Fibroblast of lung (primary cell): ENCODE measurements around the gene FMNL1. TPM values are rescaled to one million over a fixed set of nuclear protein-coding genes. Genes with fewer than 3 reads are reported as not detected.

ENCODE experiments used
- DNase-seq, 2 donors: peaks; one replicate each; pipeline versions ENCODE4 v3.0.0 to v3.0.0-alpha.2; 2010; ENCODE audit warnings: low read depth in 2 of 2
- H2AFZ ChIP-seq: 2 replicates; pipeline ENCODE4 v1.5.1; 2012; ENCODE audit warnings: low read length, control low read depth, inconsistent platforms
- H3K27ac ChIP-seq: 2 replicates; pipeline ENCODE4 v1.5.1; 2011; ENCODE audit warnings: low read length, control low read depth; ENCODE audit not compliant: insufficient read depth
- H3K27me3 ChIP-seq: 2 replicates; pipeline ENCODE4 v1.5.1; 2011; ENCODE audit warnings: mild to moderate bottlenecking, low read length; ENCODE audit not compliant: control insufficient read depth, insufficient read depth
- H3K36me3 ChIP-seq: 2 replicates; pipeline ENCODE4 v1.5.1; 2011; ENCODE audit warnings: low read length; ENCODE audit not compliant: control insufficient read depth, insufficient read depth
- H3K4me1 ChIP-seq: 2 replicates; pipeline ENCODE4 v1.5.1; 2011; ENCODE audit warnings: low read length; ENCODE audit not compliant: control insufficient read depth, insufficient read depth; ENCODE audit errors: extremely low read depth
- H3K4me2 ChIP-seq: 2 replicates; pipeline ENCODE4 v1.5.1; 2011; ENCODE audit warnings: low read length, control low read depth; ENCODE audit not compliant: insufficient read depth; ENCODE audit errors: extremely low read depth
- H3K4me3 ChIP-seq, 4 experiments: fragments of 200-600 bp in 1 of 4; sonication (generic) in 1 of 4; replicated peaks in 1 of 4; 2 replicates each; pipeline ENCODE4 v1.5.1; 2011 to 2016; ENCODE audit warnings: low read length in 4 of 4, low read depth in 3 of 4, mild to moderate bottlenecking in 3 of 4, control low read depth in 2 of 4, inconsistent platforms in 1 of 4, mixed read lengths in 1 of 4; ENCODE audit not compliant: insufficient read depth in 1 of 4; ENCODE audit errors: control extremely low read depth in 1 of 4
- H3K79me2 ChIP-seq: 2 replicates; pipeline ENCODE4 v1.5.1; 2012; ENCODE audit warnings: mild to moderate bottlenecking, low read length, inconsistent platforms; ENCODE audit not compliant: control insufficient read depth, insufficient read depth
- H3K9ac ChIP-seq: 2 replicates; pipeline ENCODE4 v1.5.1; 2011; ENCODE audit warnings: mild to moderate bottlenecking, low read length, control low read depth; ENCODE audit not compliant: insufficient read depth
- H3K9me3 ChIP-seq: 2 replicates; pipeline ENCODE4 v1.5.1; 2012; ENCODE audit warnings: low read depth, low read length; ENCODE audit not compliant: control insufficient read depth, insufficient read depth
- H4K20me1 ChIP-seq: 2 replicates; pipeline ENCODE4 v1.5.1; 2011; ENCODE audit warnings: low read length; ENCODE audit not compliant: control insufficient read depth, insufficient read depth; ENCODE audit errors: extremely low read depth
- EZH2 ChIP-seq: IDR thresholded peaks from 2 replicates; pipeline ENCODE4 v1.5.1; 2012; ENCODE audit warnings: low read length, control low read depth, mild to moderate bottlenecking; ENCODE audit errors: missing control alignments
- polyA plus RNA-seq, 2 donors: library from polyadenylated mRNA; depleted of rRNA in 1 of 2; stranded (reverse) in 1 of 2; unstranded in 1 of 2; fragments of >200 nt; gene quantifications; 2 replicates each; pipeline ENCODE4 v1.2.1, GENCODE V29; 2011 to 2012; ENCODE audit warnings: missing spikeins in 1 of 2
- total RNA-seq: library from RNA; depleted of rRNA; stranded (reverse); fragments of >200 nt; gene quantifications from 2 replicates; pipeline ENCODE4 v1.2.1, GENCODE V29; 2014
- TF ChIP-seq, protein P1 (sequence below), 2 donors: IDR thresholded peaks in 1 of 2; conservative IDR thresholded peaks in 1 of 2; 1 replicate in 1 of 2; 2 replicates in 1 of 2; pipeline ENCODE4 v1.5.1; 2011 to 2012; ENCODE audit warnings: low read length in 2 of 2, control low read depth in 1 of 2, inconsistent platforms in 1 of 2, low read depth in 1 of 2, mild to moderate bottlenecking in 1 of 2

The FMNL1 gene
- total and polyA plus RNA-seq, 2 donors (not counting 1 experiment from before 2014, with no cell fraction given): 1.1 to 2.8 TPM

DNA sequence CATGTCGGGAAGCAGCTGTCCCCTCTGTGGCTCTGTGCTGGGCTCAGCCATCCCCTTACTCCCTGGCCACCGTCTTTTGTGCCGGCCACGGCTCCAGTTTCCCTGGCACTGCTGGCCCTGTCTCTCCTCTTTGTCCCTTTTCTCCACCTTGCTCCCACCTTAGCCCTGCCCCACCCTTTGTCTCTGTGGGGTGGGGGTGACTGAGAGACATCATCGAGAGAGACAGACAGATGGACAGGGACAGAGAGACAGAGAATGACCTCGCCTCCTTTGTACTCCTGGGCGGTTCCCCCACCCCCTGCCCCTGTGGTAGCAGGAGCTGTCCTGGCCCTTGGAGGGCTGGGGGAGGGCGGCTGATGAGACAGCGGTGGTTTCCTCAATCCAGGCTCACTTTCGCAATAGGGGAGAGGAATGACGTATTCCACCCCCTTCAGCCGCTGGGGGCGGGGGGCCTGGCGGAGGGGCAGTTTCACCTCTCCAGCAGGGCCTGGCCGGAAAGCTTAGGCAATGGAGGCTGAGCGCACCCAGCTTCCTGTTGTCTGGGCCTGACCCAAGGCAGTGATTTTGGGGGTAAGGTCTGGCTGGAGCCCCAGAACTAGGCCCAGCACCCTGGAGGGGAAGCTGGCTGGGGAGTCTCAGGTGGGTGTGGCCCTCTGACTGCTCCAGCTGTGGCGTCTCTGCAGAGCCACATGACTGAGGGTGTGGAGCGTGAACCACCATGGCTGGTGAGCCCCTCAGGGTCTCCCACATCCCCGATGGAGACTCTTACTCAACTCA is 7.3 kb downstream of the FMNL1 start:
- H4K20me1 ChIP-seq: no peaks in the 10 kb centered on the region
- no peaks in the 10 kb centered on the region for H3K36me3 ChIP-seq
- no peak for TF ChIP-seq EZH2
- TF ChIP-seq, protein P1, sequence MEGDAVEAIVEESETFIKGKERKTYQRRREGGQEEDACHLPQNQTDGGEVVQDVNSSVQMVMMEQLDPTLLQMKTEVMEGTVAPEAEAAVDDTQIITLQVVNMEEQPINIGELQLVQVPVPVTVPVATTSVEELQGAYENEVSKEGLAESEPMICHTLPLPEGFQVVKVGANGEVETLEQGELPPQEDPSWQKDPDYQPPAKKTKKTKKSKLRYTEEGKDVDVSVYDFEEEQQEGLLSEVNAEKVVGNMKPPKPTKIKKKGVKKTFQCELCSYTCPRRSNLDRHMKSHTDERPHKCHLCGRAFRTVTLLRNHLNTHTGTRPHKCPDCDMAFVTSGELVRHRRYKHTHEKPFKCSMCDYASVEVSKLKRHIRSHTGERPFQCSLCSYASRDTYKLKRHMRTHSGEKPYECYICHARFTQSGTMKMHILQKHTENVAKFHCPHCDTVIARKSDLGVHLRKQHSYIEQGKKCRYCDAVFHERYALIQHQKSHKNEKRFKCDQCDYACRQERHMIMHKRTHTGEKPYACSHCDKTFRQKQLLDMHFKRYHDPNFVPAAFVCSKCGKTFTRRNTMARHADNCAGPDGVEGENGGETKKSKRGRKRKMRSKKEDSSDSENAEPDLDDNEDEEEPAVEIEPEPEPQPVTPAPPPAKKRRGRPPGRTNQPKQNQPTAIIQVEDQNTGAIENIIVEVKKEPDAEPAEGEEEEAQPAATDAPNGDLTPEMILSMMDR (conservative IDR thresholded peaks at IDR 0.05 in 1 of 2, IDR thresholded peaks at IDR 0.05 in 1 of 2; ENCODE audit: low read depth in 1 of 2, low read length in 2 of 2): no peak
- peak overlapping the region; percentile 55 for H3K4me2 ChIP-seq
- H3K9ac ChIP-seq: peak overlapping the region; percentile 12
- no peak overlapping the region for H3K4me3 ChIP-seq
- peaks cover 18% of the 10 kb centered on the region for H3K4me1 ChIP-seq
- no peaks in the 10 kb centered on the region for H3K27me3 ChIP-seq
- no peaks in the 10 kb centered on the region for H3K9me3 ChIP-seq
- H3K27ac ChIP-seq: peak overlapping the region; percentile 67
- peak; percentile 84 to 96 for DNase-seq
- no peaks in the 10 kb centered on the region for H3K79me2 ChIP-seq
- peak overlapping the region; percentile 5 for H2AFZ ChIP-seq

DNA sequence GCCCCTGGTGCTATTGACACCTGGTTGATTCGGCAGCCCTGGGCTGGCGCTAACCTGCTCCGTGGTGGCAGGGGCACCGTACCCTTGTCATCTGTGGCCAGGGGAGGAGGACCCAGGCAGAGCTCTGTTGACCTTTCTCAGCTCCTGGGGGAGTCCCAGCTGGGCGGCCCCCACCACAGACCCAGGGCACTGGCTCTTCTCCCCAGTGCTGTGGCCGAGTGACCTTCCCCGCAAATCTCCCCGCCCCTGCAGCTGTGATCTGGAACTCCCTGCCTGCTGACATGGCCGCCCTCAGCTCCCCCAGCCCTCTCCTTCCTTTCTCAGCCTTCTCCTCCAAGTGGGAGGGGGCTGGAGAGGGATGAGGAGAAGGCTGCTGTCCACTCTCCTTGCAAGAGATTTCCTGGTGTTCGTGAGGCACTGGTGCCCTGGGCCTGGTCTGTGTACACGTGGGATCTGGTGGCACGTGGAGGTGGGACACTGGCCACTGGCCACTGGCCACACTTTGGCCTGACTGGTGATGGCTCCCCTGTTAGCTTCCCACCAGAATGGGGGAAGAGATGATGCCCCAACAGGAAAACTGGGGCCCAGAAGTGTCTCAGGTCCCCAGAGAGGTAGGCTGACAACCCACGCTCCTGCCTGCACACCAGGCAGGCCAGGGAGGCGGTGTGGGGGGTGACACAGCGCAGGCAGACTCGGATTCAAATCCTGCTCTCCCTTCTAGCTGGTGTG is 8.2 kb downstream of the FMNL1 start:
- Histone ChIP-seq H3K9me3 (no peaks in the 10 kb centered on the region), H3K4me1 (peaks cover 18% of the 10 kb centered on the region), H3K36me3 (no peaks in the 10 kb centered on the region), H3K79me2 (no peaks in the 10 kb centered on the region), H3K27me3 (no peaks in the 10 kb centered on the region), H3K9ac (no peak overlapping the region), H3K27ac (peak overlapping the region; percentile 67), H2AFZ (no peak overlapping the region), H3K4me3 (no peak overlapping the region), H4K20me1 (no peaks in the 10 kb centered on the region), H3K4me2 (no peak overlapping the region)
- DNase-seq: no peak
- TF ChIP-seq, protein P1 (conservative IDR thresholded peaks at IDR 0.05 in 1 of 2, IDR thresholded peaks at IDR 0.05 in 1 of 2; ENCODE audit: low read depth in 1 of 2, low read length in 2 of 2): no peak
- TF ChIP-seq EZH2: no peak

DNA sequence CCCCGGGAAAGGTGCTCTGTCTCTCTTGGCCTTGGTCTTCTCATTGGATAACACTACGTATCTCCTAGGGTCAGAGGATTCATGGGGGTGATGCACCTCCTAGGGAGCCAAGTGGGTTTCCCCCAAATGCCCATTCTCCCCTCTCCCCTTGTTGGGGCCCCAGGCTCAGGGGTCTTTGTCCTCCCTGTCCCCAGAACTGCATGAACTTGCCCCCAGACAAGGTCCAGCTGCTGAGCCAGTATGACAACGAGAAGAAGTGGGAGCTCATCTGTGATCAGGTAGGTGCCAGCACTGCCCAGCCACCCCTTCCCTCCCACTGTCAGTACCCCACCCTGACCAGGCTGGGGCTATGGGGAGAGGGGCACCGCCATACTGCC is 8.7 kb downstream of the FMNL1 start:
- DNase-seq: no peak
- Histone ChIP-seq H4K20me1 (no peaks in the 10 kb centered on the region), H3K9ac (no peak overlapping the region), H3K27me3 (no peaks in the 10 kb centered on the region), H3K4me1 (peaks cover 18% of the 10 kb centered on the region), H3K79me2 (no peaks in the 10 kb centered on the region), H2AFZ (no peak overlapping the region), H3K9me3 (no peaks in the 10 kb centered on the region), H3K27ac (no peak overlapping the region), H3K4me2 (no peak overlapping the region), H3K36me3 (no peaks in the 10 kb centered on the region), H3K4me3 (no peak overlapping the region)
- TF ChIP-seq, protein P1 (conservative IDR thresholded peaks at IDR 0.05 in 1 of 2, IDR thresholded peaks at IDR 0.05 in 1 of 2; ENCODE audit: low read depth in 1 of 2, low read length in 2 of 2): no peak
- no peak for TF ChIP-seq EZH2
